Measurements from ENCODE around the gene PCDHGB7.

Gene PCDHGB7

GRCh38 chr5:141439411-141440141 is 22.1 kb downstream of the PCDHGB7 start:
- no peak for DNase-seq (ENCODE audit: low read depth, low spot score)
- POLR2A ChIA-PET, result interaction anchor here (0.7 kb wide), 1 partner anchor 118 kb away, joined by 4 read pairs; no protein-coding TSS in a partner anchor
- CTCF ChIA-PET, result interaction anchor here (0.8 to 5.0 kb wide), 11 partner anchors 9 to 118 kb away, joined by 3 to 35 read pairs (median 4); partner anchors contain the start of genes PCDHGA10, PCDHGA11, PCDHGA12 and PCDHGB7
- H3K4me3 ChIP-seq (ENCODE audit: low read depth, low read length), result no peak overlapping the region
- TF ChIP-seq CTCF (IDR thresholded peaks at IDR 0.05; ENCODE audit: insufficient read depth, low read length, missing control alignments), result no peak

- ChIA-PET CTCF (interaction anchor here (0.8 to 5.0 kb wide), 5 partner anchors 10 to 118 kb away, joined by 3 to 35 read pairs (median 12); partner anchors contain the start of genes PCDHGA10 and PCDHGA12), POLR2A (no interaction called here)
- no peak for TF ChIP-seq CTCF (IDR thresholded peaks at IDR 0.05; ENCODE audit: insufficient read depth, low read length, missing control alignments)
- no peak overlapping the region for H3K4me3 ChIP-seq (ENCODE audit: low read depth, low read length)
- DNase-seq (ENCODE audit: low read depth, low spot score), result no peak
These were observed 22.9 kb downstream of the PCDHGB7 start for GRCh38 chr5:141440341-141440740.

GRCh38 chr5:141441571-141442170 is 24.2 kb downstream of the PCDHGB7 start:
- POLR2A ChIA-PET, result no interaction called here
- no peak for TF ChIP-seq CTCF (IDR thresholded peaks at IDR 0.05; ENCODE audit: insufficient read depth, low read length, missing control alignments)
- no peak overlapping the region for H3K4me3 ChIP-seq (ENCODE audit: low read depth, low read length)
- CTCF ChIA-PET, result interaction anchor here (0.5 to 2.4 kb wide), 4 partner anchors 83 to 122 kb away, joined by 3 to 9 read pairs (median 3); partner anchors contain the start of gene PCDHGA1
- DNase-seq (ENCODE audit: low read depth, low spot score), result no peak

- POLR2A ChIA-PET, result no interaction called here
- DNase-seq (ENCODE audit: low read depth, low spot score), result no peak
- TF ChIP-seq CTCF (IDR thresholded peaks at IDR 0.05; ENCODE audit: insufficient read depth, low read length, missing control alignments), result no peak
- CTCF ChIA-PET, result interaction anchor here (0.7 to 6.2 kb wide), 5 partner anchors 9 to 136 kb away, joined by 3 to 37 read pairs (median 5); partner anchors contain the start of genes PCDHGA1, PCDHGA2 and PCDHGC3
- no peak overlapping the region for H3K4me3 ChIP-seq (ENCODE audit: low read depth, low read length)
These were observed 47.9 kb downstream of the PCDHGB7 start for GRCh38 chr5:141465351-141465750.
